Activated CD4-positive, alpha-beta T cell treated with anti-CD3 and anti-CD28 coated beads for 4 hours (primary cell): Measurements from ENCODE around the gene MGST3.
"Not testable (repeated sequence)": the region's sequence is repeated elsewhere in the genome, so short reads cannot be mapped to it uniquely, and the experiment has no call there.

Experiments
- DNase-seq, 2 donors: peaks; one replicate each; pipeline ENCODE4 v3.0.0-alpha.2; 2020

MGST3 gene

GRCh38 chr1:165701922-165702321 is 70.9 kb downstream of the MGST3 start:
- not testable (repeated sequence) for DNase-seq

DNA sequence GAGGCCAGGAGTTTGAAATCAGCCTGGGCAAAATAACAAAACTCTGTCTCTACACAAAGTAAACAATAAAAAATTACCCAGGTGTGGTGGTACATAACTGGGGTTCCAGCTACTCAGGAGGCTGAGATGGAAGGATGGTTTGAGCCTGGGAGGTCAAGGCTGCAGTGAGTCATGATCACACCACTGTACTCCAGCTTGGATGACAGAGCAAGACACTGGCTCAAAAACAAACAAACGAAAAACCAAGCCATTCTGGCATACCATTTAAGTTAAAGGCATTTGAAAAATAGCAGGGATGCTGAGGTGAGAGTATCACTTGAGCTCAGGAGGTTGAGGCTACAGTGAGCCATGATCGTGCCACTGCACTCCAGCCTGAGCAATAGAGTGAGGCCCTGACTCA is 72.6 kb downstream of the MGST3 start:
- DNase-seq, result no peak
